Nephron progenitor cell (in vitro differentiated cells): Measurements from ENCODE around the gene ZFC3H1.
A peak's percentile ranks its signal among the peaks of the same experiment; 100 is the strongest.
"Not testable (repeated sequence)": the region's sequence is repeated elsewhere in the genome, so short reads cannot be mapped to it uniquely, and the experiment has no call there.

ENCODE experiments used
- DNase-seq: peaks from one replicate; pipeline ENCODE4 v3.0.0; 2021
- H3K27ac Mint-ChIP-seq: 2 replicates; pipeline ENCODE4 v1.8.0; 2021; ENCODE audit warnings: mild to moderate bottlenecking, moderate library complexity, mixed read lengths
- H3K27me3 Mint-ChIP-seq: 2 replicates; pipeline ENCODE4 v1.8.0; 2021; ENCODE audit warnings: mild to moderate bottlenecking, low read depth, mixed read lengths; ENCODE audit not compliant: poor library complexity
- H3K36me3 Mint-ChIP-seq: 2 replicates; pipeline ENCODE4 v1.8.0; 2021; ENCODE audit warnings: low read depth, mixed read lengths
- H3K4me1 Mint-ChIP-seq: 2 replicates; pipeline ENCODE4 v1.8.0; 2021; ENCODE audit warnings: mixed read lengths
- H3K4me3 Mint-ChIP-seq: 2 replicates; pipeline ENCODE4 v1.8.0; 2021; ENCODE audit warnings: mild to moderate bottlenecking, moderate library complexity, mixed read lengths
- H3K9me3 Mint-ChIP-seq: 2 replicates; pipeline ENCODE4 v1.8.0; 2021; ENCODE audit warnings: mild to moderate bottlenecking, moderate library complexity, mixed read lengths
- CTCF ChIP-seq: fragments of 200-600 bp; sonication (generic); IDR thresholded peaks from 2 replicates; pipeline ENCODE4 v1.5.0; 2021; ENCODE audit warnings: antibody characterized with exemption

ZFC3H1 gene

DNA sequence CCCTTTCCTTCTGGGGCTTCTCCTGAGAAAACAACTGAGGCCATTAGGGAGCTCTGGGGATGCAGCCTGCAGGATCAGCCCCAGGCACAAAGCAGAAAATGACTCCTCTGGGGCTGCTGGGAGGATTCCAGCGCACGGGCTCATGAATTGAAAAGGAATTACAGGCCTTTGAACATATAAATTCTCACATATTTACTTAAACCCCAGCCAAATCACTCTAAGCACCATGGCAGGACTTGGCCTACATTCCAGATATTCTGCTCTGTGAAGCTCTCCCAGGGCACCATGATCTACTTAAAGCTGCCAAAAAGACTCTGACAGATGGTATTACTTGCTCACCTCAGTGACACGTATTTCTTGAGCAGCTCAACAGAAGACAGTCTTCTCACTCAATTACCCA, 87.2 kb downstream of the ZFC3H1 start:
- no peak for TF ChIP-seq CTCF
- peaks cover 43% of the 10 kb centered on the region for H3K4me1 Mint-ChIP-seq
- no peaks in the 10 kb centered on the region for H3K27me3 Mint-ChIP-seq
- DNase-seq, result no peak
- H3K4me3 Mint-ChIP-seq, result no peak overlapping the region
- H3K9me3 Mint-ChIP-seq, result no peaks in the 10 kb centered on the region
- H3K36me3 Mint-ChIP-seq, result no peaks in the 10 kb centered on the region
- H3K27ac Mint-ChIP-seq, result peak overlapping the region; percentile 90

- H3K4me1 Mint-ChIP-seq, result peaks cover 21% of the 10 kb centered on the region
- not testable (repeated sequence) for H3K36me3 Mint-ChIP-seq, H3K9me3 Mint-ChIP-seq, H3K27me3 Mint-ChIP-seq, DNase-seq, H3K27ac Mint-ChIP-seq, H3K4me3 Mint-ChIP-seq
Observed at GRCh38 chr12:71569885-71570284, 93.8 kb downstream of the ZFC3H1 start.

DNA sequence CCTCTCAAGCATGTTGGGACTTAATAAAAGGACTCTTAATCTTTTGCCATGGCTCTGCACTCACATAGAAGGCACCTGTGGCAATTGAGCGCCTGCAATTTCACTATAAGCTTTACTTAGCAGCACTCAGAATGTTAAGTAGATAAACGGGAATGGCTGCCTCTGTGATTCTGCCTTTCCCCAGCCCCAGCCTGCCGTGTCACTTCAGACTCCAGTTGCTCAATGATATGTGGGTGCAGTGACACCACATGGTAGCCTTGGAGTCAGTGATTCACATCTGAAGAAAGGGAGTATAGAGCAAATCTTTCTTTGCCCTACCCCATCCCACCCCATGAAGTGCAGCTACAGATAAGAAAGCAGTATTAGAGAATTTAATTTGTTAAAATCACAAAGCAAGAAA, 96.1 kb downstream of the ZFC3H1 start:
- Mint-ChIP-seq H3K36me3 (no peaks in the 10 kb centered on the region), H3K27ac (no peak overlapping the region), H3K4me3 (no peak overlapping the region), H3K27me3 (peaks cover 4% of the 10 kb centered on the region), H3K9me3 (no peaks in the 10 kb centered on the region), H3K4me1 (peaks cover 10% of the 10 kb centered on the region)
- TF ChIP-seq CTCF, result no peak
- DNase-seq, result no peak

DNA sequence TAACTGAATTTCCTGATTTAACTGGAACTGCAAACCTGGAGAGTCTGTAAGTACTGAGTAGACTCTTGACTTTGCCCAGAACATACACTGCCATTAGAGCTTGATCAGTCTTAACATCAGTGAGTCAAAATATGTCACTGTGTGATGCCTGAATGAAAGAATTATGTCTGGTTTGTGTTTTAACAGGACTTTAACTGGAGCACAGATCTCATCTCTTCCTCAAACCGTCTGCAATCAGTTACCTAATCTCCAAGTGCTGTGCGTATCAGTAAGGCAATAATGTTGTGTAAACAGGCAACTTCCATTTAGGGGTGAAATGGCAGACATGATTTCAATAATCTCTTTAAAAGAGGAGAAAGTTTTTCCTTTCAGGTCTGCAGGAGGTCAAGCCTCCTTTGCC, 97.0 kb downstream of the ZFC3H1 start:
- Mint-ChIP-seq H3K27ac (no peak overlapping the region), H3K27me3 (peaks cover 4% of the 10 kb centered on the region)

GRCh38 chr12:71565535-71565934, 98.1 kb downstream of the ZFC3H1 start:
- Mint-ChIP-seq H3K4me3 (no peak overlapping the region), H3K9me3 (no peaks in the 10 kb centered on the region), H3K36me3 (no peaks in the 10 kb centered on the region), H3K4me1 (peaks cover 10% of the 10 kb centered on the region), H3K27ac (no peak overlapping the region), H3K27me3 (peaks cover 4% of the 10 kb centered on the region)
- TF ChIP-seq CTCF, result no peak
- DNase-seq, result no peak

More for the DNA sequence above, 97.0 kb downstream of the ZFC3H1 start:
- Mint-ChIP-seq H3K4me1 (peaks cover 10% of the 10 kb centered on the region), H3K9me3 (no peaks in the 10 kb centered on the region), H3K36me3 (no peaks in the 10 kb centered on the region), H3K4me3 (no peak overlapping the region)
- no peak for TF ChIP-seq CTCF
- DNase-seq, result no peak

DNA sequence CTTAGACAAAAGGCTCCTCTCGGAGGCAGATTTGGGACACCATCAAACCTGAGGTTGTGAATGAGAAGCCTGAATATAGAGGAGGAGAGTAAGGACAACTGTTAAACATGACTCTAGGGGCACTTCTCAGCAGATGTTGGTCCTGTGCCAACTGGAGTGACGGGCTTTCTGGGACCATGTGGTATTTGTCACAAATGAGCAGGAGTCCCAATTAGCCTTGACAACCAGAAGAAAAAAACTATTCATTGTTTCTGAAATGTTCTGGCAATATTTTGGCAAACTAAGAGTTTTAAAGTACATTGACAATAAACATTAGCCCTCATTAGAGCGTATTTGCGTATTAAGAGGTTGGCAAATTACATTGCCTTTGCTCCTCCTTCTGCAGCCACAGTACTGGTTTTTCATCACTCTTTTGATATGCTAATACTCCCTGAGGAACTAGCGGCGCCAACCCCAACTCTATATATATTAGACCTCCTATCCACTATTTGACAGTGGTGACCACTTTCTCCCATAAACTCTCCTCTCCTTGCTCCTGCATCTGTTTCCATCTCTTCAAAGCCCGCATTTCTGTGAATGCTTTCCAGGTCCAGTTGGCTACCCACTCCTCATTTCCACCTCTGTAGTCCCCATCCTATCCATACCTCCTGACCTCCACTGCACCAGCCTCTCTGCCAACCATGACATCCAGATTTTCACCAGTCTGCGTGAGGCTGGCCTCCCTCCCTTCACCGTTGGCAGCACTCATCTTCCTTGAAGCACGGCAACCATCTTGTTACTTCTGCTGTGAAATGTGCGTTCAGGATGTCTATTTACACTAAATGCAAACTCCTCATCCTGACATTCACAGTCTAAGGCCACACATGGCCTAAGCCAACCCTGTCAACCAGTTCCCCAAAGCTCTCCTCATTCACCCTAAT, 100.7 kb downstream of the ZFC3H1 start:
- no peak for DNase-seq
- no peaks in the 10 kb centered on the region for H3K9me3 Mint-ChIP-seq
- no peaks in the 10 kb centered on the region for H3K27me3 Mint-ChIP-seq
- H3K36me3 Mint-ChIP-seq, result no peaks in the 10 kb centered on the region
- TF ChIP-seq CTCF, result no peak
- no peak overlapping the region for H3K4me3 Mint-ChIP-seq
- H3K4me1 Mint-ChIP-seq, result peaks cover 23% of the 10 kb centered on the region
- peak overlapping the region; percentile 1 for H3K27ac Mint-ChIP-seq
